ENCODE results near the gene ARHGAP8.

DNA sequence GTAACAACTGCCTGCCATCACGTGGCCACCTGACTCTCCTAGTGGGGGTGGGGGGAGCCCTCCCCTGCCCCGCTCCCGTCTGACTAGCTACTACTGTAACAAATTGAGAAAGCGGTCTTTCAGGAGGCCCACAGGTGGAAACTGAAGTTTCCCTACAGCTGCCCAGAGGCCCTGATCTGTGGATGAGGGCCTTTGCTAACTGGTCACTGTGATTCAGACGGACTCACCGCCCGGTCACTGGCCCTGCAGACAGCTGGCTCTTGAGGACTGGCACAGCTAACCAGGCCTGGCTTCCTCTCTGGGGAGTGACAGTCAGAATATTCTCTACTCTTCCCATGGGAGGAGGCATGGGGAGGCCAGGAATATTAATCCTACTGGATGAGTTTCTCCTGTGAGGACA is 116.8 kb downstream of the ARHGAP8 start:
- no peak for TF ChIP-seq EZH2phosphoT487 (IDR thresholded peaks at IDR 0.05; ENCODE audit: borderline replicate concordance, low read depth, low read length)
- TF ChIP-seq, protein P1, sequence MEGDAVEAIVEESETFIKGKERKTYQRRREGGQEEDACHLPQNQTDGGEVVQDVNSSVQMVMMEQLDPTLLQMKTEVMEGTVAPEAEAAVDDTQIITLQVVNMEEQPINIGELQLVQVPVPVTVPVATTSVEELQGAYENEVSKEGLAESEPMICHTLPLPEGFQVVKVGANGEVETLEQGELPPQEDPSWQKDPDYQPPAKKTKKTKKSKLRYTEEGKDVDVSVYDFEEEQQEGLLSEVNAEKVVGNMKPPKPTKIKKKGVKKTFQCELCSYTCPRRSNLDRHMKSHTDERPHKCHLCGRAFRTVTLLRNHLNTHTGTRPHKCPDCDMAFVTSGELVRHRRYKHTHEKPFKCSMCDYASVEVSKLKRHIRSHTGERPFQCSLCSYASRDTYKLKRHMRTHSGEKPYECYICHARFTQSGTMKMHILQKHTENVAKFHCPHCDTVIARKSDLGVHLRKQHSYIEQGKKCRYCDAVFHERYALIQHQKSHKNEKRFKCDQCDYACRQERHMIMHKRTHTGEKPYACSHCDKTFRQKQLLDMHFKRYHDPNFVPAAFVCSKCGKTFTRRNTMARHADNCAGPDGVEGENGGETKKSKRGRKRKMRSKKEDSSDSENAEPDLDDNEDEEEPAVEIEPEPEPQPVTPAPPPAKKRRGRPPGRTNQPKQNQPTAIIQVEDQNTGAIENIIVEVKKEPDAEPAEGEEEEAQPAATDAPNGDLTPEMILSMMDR (conservative IDR thresholded peaks at IDR 0.05; ENCODE audit: low read length), result no peak
